Measurements from ENCODE around the gene CS.
"Not testable (repeated sequence)": the region's sequence is repeated elsewhere in the genome, so short reads cannot be mapped to it uniquely, and the experiment has no call there.

CS gene

DNA sequence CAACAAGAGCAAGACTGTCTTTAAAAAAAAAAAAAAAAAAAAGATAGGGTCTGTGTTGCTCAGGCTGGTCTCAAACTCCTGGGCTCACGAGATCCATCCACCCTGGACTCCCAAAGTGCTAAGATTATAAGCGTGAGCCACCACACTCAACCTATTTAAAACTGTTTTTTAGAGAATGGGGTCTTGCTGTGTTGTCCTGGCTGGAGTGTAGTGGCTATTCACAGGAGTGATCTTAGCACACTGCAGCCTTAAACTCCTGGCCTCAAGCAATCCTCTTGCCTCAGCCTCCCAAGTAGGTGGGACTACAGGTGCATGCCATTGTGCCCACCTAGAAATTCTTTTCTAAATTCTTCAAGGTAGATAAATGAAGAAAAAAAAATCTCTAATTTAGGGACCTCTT lies 25.8 kb downstream of the CS start:
- no peak for DNase-seq (ENCODE audit: extremely low read depth, low read depth)
- TF ChIP-seq, protein P1, sequence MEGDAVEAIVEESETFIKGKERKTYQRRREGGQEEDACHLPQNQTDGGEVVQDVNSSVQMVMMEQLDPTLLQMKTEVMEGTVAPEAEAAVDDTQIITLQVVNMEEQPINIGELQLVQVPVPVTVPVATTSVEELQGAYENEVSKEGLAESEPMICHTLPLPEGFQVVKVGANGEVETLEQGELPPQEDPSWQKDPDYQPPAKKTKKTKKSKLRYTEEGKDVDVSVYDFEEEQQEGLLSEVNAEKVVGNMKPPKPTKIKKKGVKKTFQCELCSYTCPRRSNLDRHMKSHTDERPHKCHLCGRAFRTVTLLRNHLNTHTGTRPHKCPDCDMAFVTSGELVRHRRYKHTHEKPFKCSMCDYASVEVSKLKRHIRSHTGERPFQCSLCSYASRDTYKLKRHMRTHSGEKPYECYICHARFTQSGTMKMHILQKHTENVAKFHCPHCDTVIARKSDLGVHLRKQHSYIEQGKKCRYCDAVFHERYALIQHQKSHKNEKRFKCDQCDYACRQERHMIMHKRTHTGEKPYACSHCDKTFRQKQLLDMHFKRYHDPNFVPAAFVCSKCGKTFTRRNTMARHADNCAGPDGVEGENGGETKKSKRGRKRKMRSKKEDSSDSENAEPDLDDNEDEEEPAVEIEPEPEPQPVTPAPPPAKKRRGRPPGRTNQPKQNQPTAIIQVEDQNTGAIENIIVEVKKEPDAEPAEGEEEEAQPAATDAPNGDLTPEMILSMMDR (IDR thresholded peaks at IDR 0.05; ENCODE audit: low read depth, low read length): no peak

GRCh38 chr12:56272468-56272867 lies 27.7 kb downstream of the CS start:
- not testable (repeated sequence) for DNase-seq (ENCODE audit: extremely low read depth, low read depth)

DNA sequence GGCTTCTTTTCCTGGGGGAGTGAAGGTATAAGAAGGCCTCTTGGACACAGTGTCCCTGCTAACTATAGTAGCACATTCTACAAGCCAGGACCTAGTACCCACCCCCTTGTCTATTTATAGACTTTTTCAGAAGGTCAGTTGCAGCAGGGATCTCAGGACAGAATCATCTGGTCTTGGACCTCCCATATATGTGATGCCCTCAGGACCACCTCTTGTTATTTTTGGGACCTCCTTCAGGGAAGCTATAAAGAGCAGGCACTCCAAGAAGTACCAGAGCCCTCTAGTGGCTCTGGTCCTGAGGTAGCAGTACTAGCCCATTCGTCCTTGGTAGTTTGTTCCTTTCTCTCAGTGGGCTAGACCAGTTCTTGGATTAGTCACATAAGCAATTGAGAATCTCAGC lies 29.1 kb downstream of the CS start:
- TF ChIP-seq, protein P1 (IDR thresholded peaks at IDR 0.05; ENCODE audit: low read depth, low read length): peak; percentile 53
- no peak for DNase-seq (ENCODE audit: extremely low read depth, low read depth)

- DNase-seq (ENCODE audit: extremely low read depth, low read depth): no peak
Measured at GRCh38 chr12:56267443-56268071, 32.6 kb downstream of the CS start.

DNA sequence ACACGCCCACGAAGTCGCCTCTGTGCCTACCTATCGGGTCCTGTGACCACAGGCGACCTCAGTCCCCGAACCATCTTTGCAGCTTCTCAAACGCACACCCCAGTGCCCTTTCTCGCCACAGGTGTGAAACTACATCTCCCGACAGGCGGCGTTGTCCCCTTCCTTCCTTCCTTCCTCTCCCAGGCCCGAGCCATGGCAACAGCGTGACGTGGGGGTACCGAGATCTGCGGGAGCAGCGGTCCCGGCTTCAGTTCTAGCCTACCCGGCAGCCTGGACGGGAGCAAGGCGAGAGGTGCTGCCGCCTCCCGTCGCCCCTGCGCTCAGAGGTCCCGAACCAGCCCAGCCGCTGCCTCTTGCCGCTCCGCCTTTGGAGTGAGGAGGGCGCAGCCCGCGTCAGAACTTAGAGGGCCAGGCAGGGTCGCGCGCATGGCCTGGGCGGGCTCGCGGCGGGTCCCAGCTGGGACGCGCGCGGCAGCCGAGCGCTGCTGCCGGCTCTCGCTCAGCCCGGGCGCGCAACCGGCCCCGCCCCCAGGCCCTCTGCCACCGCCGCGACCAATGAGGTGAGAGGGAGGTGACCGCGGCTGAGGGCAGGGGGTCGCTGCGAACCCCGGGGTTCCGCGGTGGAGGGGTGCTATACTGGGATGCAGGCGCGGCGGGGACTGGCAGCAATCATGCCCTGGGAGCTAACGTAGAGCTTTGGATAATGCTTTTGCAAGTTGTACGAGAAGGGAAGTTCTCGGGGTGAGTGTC lies 33.3 kb downstream of the CS start, which contains the start of gene COQ10A:
Gene COQ10A (plus strand): TSS at position 250 of the 750 bp plus-strand sequence. CDS start 177 bp downstream, at position 427.
- peak; percentile 54 for DNase-seq (ENCODE audit: extremely low read depth, low read depth)
- TF ChIP-seq, protein P1 (IDR thresholded peaks at IDR 0.05; ENCODE audit: low read depth, low read length): peak; percentile 74

More at GRCh38 chr12:56267443-56268071, 32.6 kb downstream of the CS start:
- TF ChIP-seq, protein P1 (IDR thresholded peaks at IDR 0.05; ENCODE audit: low read depth, low read length): no peak

DNA sequence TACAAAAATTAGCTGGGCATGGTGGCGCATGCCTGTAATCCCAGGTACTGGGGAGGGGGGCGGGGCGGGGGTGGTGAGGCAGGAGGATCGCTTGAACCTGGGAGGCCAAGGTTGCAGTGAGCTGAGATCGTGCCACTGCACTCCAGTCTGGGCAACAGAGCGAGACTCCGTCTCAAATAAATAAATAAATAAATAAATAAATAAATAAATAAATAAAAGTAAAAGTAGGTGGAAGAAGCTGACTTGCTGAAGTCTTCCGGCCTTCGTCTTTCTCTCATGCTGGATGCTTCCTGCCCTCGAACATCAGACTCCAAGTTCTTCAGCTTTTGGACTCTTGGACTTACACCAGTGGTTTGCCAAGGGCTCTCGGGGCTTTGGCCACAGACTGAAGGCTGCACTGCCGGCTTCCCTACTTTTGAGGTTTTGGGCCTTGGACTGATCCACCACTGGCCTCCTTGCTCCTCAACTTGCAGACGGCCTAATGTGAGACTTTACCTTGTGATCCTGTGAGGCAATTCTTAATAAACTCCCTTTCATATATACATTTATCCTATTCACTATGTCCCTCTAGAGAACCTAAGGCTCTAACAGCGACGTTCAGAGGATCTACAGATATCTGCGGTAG lies 34.0 kb downstream of the CS start:
- DNase-seq (ENCODE audit: extremely low read depth, low read depth): not testable (repeated sequence)

DNA sequence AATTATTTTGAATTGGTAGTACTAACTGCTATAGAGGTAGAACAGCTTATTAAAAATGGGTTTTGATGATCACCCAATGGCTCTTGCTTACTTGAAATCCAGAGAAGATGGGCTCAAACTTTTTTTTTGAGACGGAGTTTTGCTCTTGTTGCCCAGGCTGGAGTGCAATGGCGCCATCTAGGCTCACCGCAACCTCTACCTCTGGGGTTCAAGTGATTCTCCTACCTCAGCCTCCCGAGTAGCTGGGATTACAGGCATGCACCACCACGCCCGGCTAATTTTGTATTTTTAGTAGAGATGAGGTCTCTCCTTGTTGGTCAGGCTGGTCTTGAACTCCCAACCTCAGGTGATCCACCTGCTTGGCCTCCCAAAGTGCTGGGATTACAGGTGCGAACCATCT lies 37.2 kb downstream of the CS start:
- not testable (repeated sequence) for DNase-seq (ENCODE audit: extremely low read depth, low read depth)

- no peak for DNase-seq (ENCODE audit: extremely low read depth, low read depth)
Measured at GRCh38 chr12:56261503-56262232, 38.5 kb downstream of the CS start.

More at GRCh38 chr12:56261503-56262232, 38.5 kb downstream of the CS start:
- TF ChIP-seq, protein P1 (IDR thresholded peaks at IDR 0.05; ENCODE audit: low read depth, low read length): no peak

Measured in AG09319 (cell line).